CD14-positive monocyte (primary cell): ENCODE measurements around the gene MYH7. TPM values are rescaled to one million over a fixed set of nuclear protein-coding genes. Genes with fewer than 3 reads are reported as not detected.

Source experiments
- DNase-seq, 3 donors: peaks; one replicate each; pipeline ENCODE4 v3.0.0-alpha.2; 2011 to 2022
- H2AFZ ChIP-seq: 2 replicates; pipeline ENCODE4 v1.6.0; 2012; ENCODE audit warnings: mild to moderate bottlenecking, low read depth, low read length, inconsistent platforms; ENCODE audit not compliant: insufficient read depth, poor library complexity, severe bottlenecking
- H3K27ac ChIP-seq, 2 donors: 1 replicate in 1 of 2; 2 replicates in 1 of 2; pipeline ENCODE4 v1.5.1; 2012 to 2013; ENCODE audit warnings: low read length in 2 of 2, control low read depth in 1 of 2, inconsistent platforms in 1 of 2, low read depth in 1 of 2, mild to moderate bottlenecking in 1 of 2
- H3K27me3 ChIP-seq, 2 donors: one replicate each; pipeline versions ENCODE4 v1.6.0 to v1.6.1; 2011 to 2013; ENCODE audit warnings: low read length in 2 of 2; ENCODE audit not compliant: control insufficient read depth in 2 of 2, insufficient read depth in 2 of 2
- H3K36me3 ChIP-seq, 2 donors: replicated peaks in 1 of 2; 1 replicate in 1 of 2; 2 replicates in 1 of 2; pipeline versions ENCODE4 v1.5.1 to v1.6.1; 2012 to 2013; ENCODE audit warnings: low read length in 2 of 2, control low read depth in 1 of 2, inconsistent platforms in 1 of 2, mild to moderate bottlenecking in 1 of 2; ENCODE audit not compliant: insufficient read depth in 2 of 2, control insufficient read depth in 1 of 2
- H3K4me1 ChIP-seq, 2 donors: 1 replicate in 1 of 2; 2 replicates in 1 of 2; pipeline versions ENCODE4 v1.5.1 to v1.6.1; 2012 to 2013; ENCODE audit warnings: low read length in 2 of 2, control low read depth in 1 of 2, inconsistent platforms in 1 of 2, mild to moderate bottlenecking in 1 of 2, moderate library complexity in 1 of 2; ENCODE audit not compliant: insufficient read depth in 2 of 2, control insufficient read depth in 1 of 2
- H3K4me2 ChIP-seq: replicated peaks from 2 replicates; pipeline ENCODE3; 2012; ENCODE audit warnings: low read length, moderate library complexity, mild to moderate bottlenecking; ENCODE audit not compliant: poor library complexity, severe bottlenecking; ENCODE audit errors: extremely low read depth
- H3K4me3 ChIP-seq, 3 experiments: fragments of 200-600 bp in 1 of 3; sonication (generic) in 1 of 3; replicated peaks in 1 of 3; 1 replicate in 2 of 3; 2 replicates in 1 of 3; pipeline ENCODE4 v1.5.1; 2011 to 2013; ENCODE audit warnings: low read length in 3 of 3, mild to moderate bottlenecking in 3 of 3, control low read depth in 2 of 3, low read depth in 2 of 3, inconsistent platforms in 1 of 3, moderate library complexity in 1 of 3
- H3K79me2 ChIP-seq: 2 replicates; pipeline ENCODE4 v1.6.0; 2012; ENCODE audit warnings: mild to moderate bottlenecking, control low read depth, inconsistent platforms, low read length, moderate library complexity; ENCODE audit not compliant: insufficient read depth
- H3K9ac ChIP-seq: 2 replicates; pipeline ENCODE4 v1.6.0; 2017; ENCODE audit warnings: low read length, mild to moderate bottlenecking; ENCODE audit not compliant: insufficient read depth, poor library complexity, severe bottlenecking
- H3K9me3 ChIP-seq, 2 donors: replicated peaks in 1 of 2; 1 replicate in 1 of 2; 2 replicates in 1 of 2; pipeline versions ENCODE4 v1.5.1 to v1.6.1; 2012 to 2013; ENCODE audit warnings: low read length in 2 of 2, control low read depth in 1 of 2; ENCODE audit not compliant: control insufficient read depth in 1 of 2, insufficient read depth in 1 of 2
- H4K20me1 ChIP-seq: 2 replicates; pipeline ENCODE4 v1.6.0; 2012; ENCODE audit warnings: mild to moderate bottlenecking, low read length, control low read depth, moderate library complexity; ENCODE audit not compliant: insufficient read depth
- H3K27ac Mint-ChIP-seq, 7 donors: one replicate each; pipeline ENCODE4 v1.8.0; 2020; ENCODE audit warnings: mild to moderate bottlenecking in 7 of 7, mixed read lengths in 7 of 7, moderate library complexity in 6 of 7, inconsistent platforms in 2 of 7
- H3K27me3 Mint-ChIP-seq, 3 donors: one replicate each; pipeline ENCODE4 v1.8.0; 2021 to 2022; ENCODE audit warnings: low read depth in 3 of 3, mild to moderate bottlenecking in 3 of 3, mixed read lengths in 3 of 3, moderate library complexity in 3 of 3, inconsistent platforms in 1 of 3
- H3K36me3 Mint-ChIP-seq, 2 donors: one replicate each; pipeline ENCODE4 v1.8.0; 2020; ENCODE audit warnings: mixed read lengths in 2 of 2, inconsistent platforms in 1 of 2, mild to moderate bottlenecking in 1 of 2
- H3K4me1 Mint-ChIP-seq: one replicate; pipeline ENCODE4 v1.8.0; 2020; ENCODE audit warnings: mild to moderate bottlenecking, mixed read lengths
- H3K4me3 Mint-ChIP-seq, 2 donors: one replicate each; pipeline ENCODE4 v1.8.0; 2020; ENCODE audit warnings: mild to moderate bottlenecking in 2 of 2, mixed read lengths in 2 of 2, moderate library complexity in 1 of 2
- H3K9me3 Mint-ChIP-seq, 7 donors: one replicate each; pipeline ENCODE4 v1.8.0; 2020 to 2022; ENCODE audit warnings: mixed read lengths in 7 of 7, mild to moderate bottlenecking in 6 of 7, moderate library complexity in 6 of 7, inconsistent platforms in 2 of 7
- WGBS: methylation state at CpG from one replicate; pipeline ENCODE4 v1.1.5; 2013; ENCODE audit warnings: missing lambda C conversion rate; ENCODE audit not compliant: insufficient coverage; 5-methylcytosine and 5-hydroxymethylcytosine counted together
- intact Hi-C, 2 donors: fragments of 100-400 bp; cut with micrococcal nuclease; formaldehyde crosslinking; loops; one replicate each; pipeline versions ENCODE4 v1.15.0 to v1.15.1; 2023
- polyA plus RNA-seq, 3 donors: library from polyadenylated mRNA; depleted of rRNA in 1 of 3; unstranded in 2 of 3; stranded (reverse) in 1 of 3; fragments of 300-500 nt in 2 of 3; fragments of >200 nt in 1 of 3; fragmentation: Illumina TruSeq in 2 of 3; gene quantifications; 1 replicate in 2 of 3; 2 replicates in 1 of 3; pipeline ENCODE4 v1.2.3, GENCODE V29; 2012 to 2021
- TF ChIP-seq, protein P1 (sequence below): fragments of 200-600 bp; IDR thresholded peaks from one replicate; pipeline ENCODE4 v1.8.0; 2022; ENCODE audit warnings: antibody characterized with exemption, mild to moderate bottlenecking

The MYH7 gene
- polyA plus RNA-seq, 3 donors, result not detected

DNA sequence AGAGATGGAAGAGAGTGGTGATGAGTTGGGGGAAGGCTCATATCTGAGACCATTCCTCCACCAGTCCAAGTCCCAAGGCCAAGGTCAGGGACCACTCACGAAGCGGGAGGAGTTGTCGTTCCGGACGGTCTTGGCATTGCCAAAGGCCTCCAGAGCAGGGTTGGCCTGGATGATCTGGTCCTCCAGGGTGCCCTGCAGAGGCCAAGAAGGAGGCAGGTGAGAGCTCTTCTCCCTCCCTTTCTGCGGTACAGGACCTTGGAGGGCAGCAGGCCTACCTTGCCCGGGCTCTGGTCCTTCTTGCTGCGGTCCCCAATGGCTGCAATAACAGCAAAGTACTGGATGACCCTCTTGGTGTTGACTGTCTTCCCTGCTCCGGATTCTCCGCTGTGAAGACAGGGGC, 4.0 kb downstream of the MYH7 start:
- H3K9ac ChIP-seq, result no peak overlapping the region
- Mint-ChIP-seq H3K27ac (no peak overlapping the region), H3K27me3 (peaks cover 5 to 8% (median 6%) of the 10 kb centered on the region in 3 donors), H3K9me3 (no peaks in the 10 kb centered on the region), H3K4me1 (no peaks in the 10 kb centered on the region), H3K4me3 (no peak overlapping the region), H3K36me3 (no peaks in the 10 kb centered on the region)
- H3K4me3 ChIP-seq, result no peak overlapping the region
- WGBS, result 91% methylated on average over 10 of the region's 10 CpGs
- no peaks in the 10 kb centered on the region for H3K4me1 ChIP-seq
- H3K36me3 ChIP-seq, result no peaks in the 10 kb centered on the region
- H4K20me1 ChIP-seq, result no peaks in the 10 kb centered on the region
- H3K9me3 ChIP-seq, result no peaks in the 10 kb centered on the region
- DNase-seq, result no peak
- intact Hi-C loops, result no loop called here
- H2AFZ ChIP-seq, result no peak overlapping the region
- no peaks in the 10 kb centered on the region for H3K79me2 ChIP-seq
- no peaks in the 10 kb centered on the region for H3K27me3 ChIP-seq
- no peak overlapping the region for H3K4me2 ChIP-seq
- no peak overlapping the region for H3K27ac ChIP-seq
- TF ChIP-seq, protein P1, sequence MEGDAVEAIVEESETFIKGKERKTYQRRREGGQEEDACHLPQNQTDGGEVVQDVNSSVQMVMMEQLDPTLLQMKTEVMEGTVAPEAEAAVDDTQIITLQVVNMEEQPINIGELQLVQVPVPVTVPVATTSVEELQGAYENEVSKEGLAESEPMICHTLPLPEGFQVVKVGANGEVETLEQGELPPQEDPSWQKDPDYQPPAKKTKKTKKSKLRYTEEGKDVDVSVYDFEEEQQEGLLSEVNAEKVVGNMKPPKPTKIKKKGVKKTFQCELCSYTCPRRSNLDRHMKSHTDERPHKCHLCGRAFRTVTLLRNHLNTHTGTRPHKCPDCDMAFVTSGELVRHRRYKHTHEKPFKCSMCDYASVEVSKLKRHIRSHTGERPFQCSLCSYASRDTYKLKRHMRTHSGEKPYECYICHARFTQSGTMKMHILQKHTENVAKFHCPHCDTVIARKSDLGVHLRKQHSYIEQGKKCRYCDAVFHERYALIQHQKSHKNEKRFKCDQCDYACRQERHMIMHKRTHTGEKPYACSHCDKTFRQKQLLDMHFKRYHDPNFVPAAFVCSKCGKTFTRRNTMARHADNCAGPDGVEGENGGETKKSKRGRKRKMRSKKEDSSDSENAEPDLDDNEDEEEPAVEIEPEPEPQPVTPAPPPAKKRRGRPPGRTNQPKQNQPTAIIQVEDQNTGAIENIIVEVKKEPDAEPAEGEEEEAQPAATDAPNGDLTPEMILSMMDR, result no peak

DNA sequence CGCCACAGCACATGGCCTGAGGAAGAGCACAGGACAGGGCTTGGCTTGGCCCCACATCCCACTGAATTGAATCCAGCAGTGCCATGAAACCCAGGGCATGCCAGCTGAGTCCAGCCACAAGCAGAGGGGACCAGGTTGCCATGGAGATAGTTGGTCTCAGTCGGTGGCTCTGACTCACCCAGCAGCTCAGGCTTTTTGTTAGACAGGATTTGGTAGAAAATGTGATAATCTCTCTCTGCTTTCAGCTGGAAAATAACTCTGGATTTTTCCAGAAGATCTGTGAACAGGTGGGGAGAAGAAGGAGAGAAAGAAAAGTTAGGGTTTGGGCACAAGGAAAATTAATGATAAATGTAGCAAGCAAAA, 4.8 kb downstream of the MYH7 start:
- Mint-ChIP-seq H3K36me3 (no peaks in the 10 kb centered on the region), H3K27me3 (peaks cover 6 to 8% (median 6%) of the 10 kb centered on the region in 3 donors), H3K4me3 (no peak overlapping the region), H3K27ac (no peak overlapping the region), H3K4me1 (no peaks in the 10 kb centered on the region), H3K9me3 (no peaks in the 10 kb centered on the region)
- H3K4me2 ChIP-seq, result no peak overlapping the region
- no peak overlapping the region for H3K4me3 ChIP-seq
- H2AFZ ChIP-seq, result no peak overlapping the region
- H3K27me3 ChIP-seq, result no peaks in the 10 kb centered on the region
- H3K9me3 ChIP-seq, result no peaks in the 10 kb centered on the region
- no peaks in the 10 kb centered on the region for H3K79me2 ChIP-seq
- H3K4me1 ChIP-seq, result no peaks in the 10 kb centered on the region
- WGBS, result 86% methylated on average over 1 of the region's 2 CpGs
- TF ChIP-seq, protein P1, result no peak
- intact Hi-C loops, result no loop called here
- H3K27ac ChIP-seq, result no peak overlapping the region
- H4K20me1 ChIP-seq, result no peaks in the 10 kb centered on the region
- H3K9ac ChIP-seq, result no peak overlapping the region
- H3K36me3 ChIP-seq, result no peaks in the 10 kb centered on the region
- no peak for DNase-seq
